Mesenchymal stem cell (in vitro differentiated cells and primary cell): Measurements from ENCODE around the gene JPT1.

ENCODE experiments used
- DNase-seq: peaks from one replicate; pipeline ENCODE4 v3.0.0-alpha.2; 2013
- H2AFZ ChIP-seq: one replicate; pipeline ENCODE4 v1.6.1; 2013; ENCODE audit warnings: low read depth, mild to moderate bottlenecking, control low read depth, inconsistent platforms, low read length, moderate library complexity
- H2AK5ac ChIP-seq: 2 replicates; pipeline ENCODE4 v1.6.1; 2013; ENCODE audit warnings: low read length, moderate library complexity, mild to moderate bottlenecking, inconsistent platforms; ENCODE audit not compliant: severe bottlenecking
- H2BK120ac ChIP-seq: one replicate; pipeline ENCODE4 v1.6.1; 2013; ENCODE audit warnings: low read depth, mild to moderate bottlenecking, inconsistent platforms, low read length, moderate library complexity
- H2BK12ac ChIP-seq, 2 experiments: one replicate each; pipeline ENCODE4 v1.6.1; 2013; ENCODE audit warnings: inconsistent platforms in 2 of 2, low read length in 2 of 2, mild to moderate bottlenecking in 2 of 2, moderate library complexity in 2 of 2, control low read depth in 1 of 2
- H2BK15ac ChIP-seq: one replicate; pipeline ENCODE4 v1.6.1; 2013; ENCODE audit warnings: mild to moderate bottlenecking, low read depth, inconsistent platforms; ENCODE audit not compliant: poor library complexity, severe bottlenecking
- H2BK5ac ChIP-seq: 2 replicates; pipeline ENCODE4 v1.6.1; 2013; ENCODE audit warnings: low read depth, mild to moderate bottlenecking, low read length, control low read depth, inconsistent platforms; ENCODE audit not compliant: poor library complexity, severe bottlenecking
- H3K14ac ChIP-seq, 2 experiments: one replicate each; pipeline ENCODE4 v1.6.1; 2013; ENCODE audit warnings: inconsistent platforms in 2 of 2, low read length in 2 of 2, control low read depth in 1 of 2, mild to moderate bottlenecking in 1 of 2, moderate library complexity in 1 of 2
- H3K18ac ChIP-seq, 2 experiments: one replicate each; pipeline ENCODE4 v1.6.1; 2013; ENCODE audit warnings: inconsistent platforms in 2 of 2, low read length in 2 of 2, control low read depth in 1 of 2, low read depth in 1 of 2, mild to moderate bottlenecking in 1 of 2
- H3K23ac ChIP-seq, 2 experiments: one replicate each; pipeline ENCODE4 v1.6.1; 2013; ENCODE audit warnings: inconsistent platforms in 2 of 2, low read length in 2 of 2, mild to moderate bottlenecking in 2 of 2, moderate library complexity in 2 of 2, control low read depth in 1 of 2
- H3K27ac ChIP-seq: 2 replicates; pipeline ENCODE4 v1.5.1; 2013; ENCODE audit warnings: mild to moderate bottlenecking, moderate library complexity, low read length, control low read depth, inconsistent platforms; ENCODE audit not compliant: poor library complexity, severe bottlenecking
- H3K27me3 ChIP-seq, 2 experiments: 2 replicates each; pipeline versions ENCODE4 v1.6.1 to v1.7.0; 2013; ENCODE audit warnings: low read length in 2 of 2, mild to moderate bottlenecking in 2 of 2, moderate library complexity in 2 of 2, control low read depth in 1 of 2, inconsistent platforms in 1 of 2; ENCODE audit not compliant: control insufficient read depth in 1 of 2, insufficient read depth in 1 of 2
- H3K36me3 ChIP-seq, 2 experiments: 2 replicates each; pipeline versions ENCODE4 v1.6.1 to v1.7.0; 2013; ENCODE audit warnings: low read length in 2 of 2, control low read depth in 1 of 2, inconsistent platforms in 1 of 2, low read depth in 1 of 2, mild to moderate bottlenecking in 1 of 2; ENCODE audit not compliant: insufficient read depth in 2 of 2, control insufficient read depth in 1 of 2
- H3K4ac ChIP-seq, 2 experiments: one replicate each; pipeline ENCODE4 v1.6.1; 2013; ENCODE audit warnings: inconsistent platforms in 2 of 2, low read length in 2 of 2, mild to moderate bottlenecking in 2 of 2, moderate library complexity in 2 of 2, control low read depth in 1 of 2, low read depth in 1 of 2
- H3K4me1 ChIP-seq: 2 replicates; pipeline ENCODE4 v1.6.1; 2013; ENCODE audit warnings: low read depth, low read length, control low read depth; ENCODE audit not compliant: control insufficient read depth, insufficient read depth
- H3K4me2 ChIP-seq: 2 replicates; pipeline ENCODE4 v1.6.1; 2013; ENCODE audit warnings: low read length, mild to moderate bottlenecking, inconsistent platforms; ENCODE audit not compliant: poor library complexity, severe bottlenecking
- H3K4me3 ChIP-seq, 2 experiments: 2 replicates each; pipeline versions ENCODE4 v1.5.1 to v1.7.0; 2013; ENCODE audit warnings: low read length in 2 of 2, mild to moderate bottlenecking in 2 of 2, control low read depth in 1 of 2, low read depth in 1 of 2; ENCODE audit not compliant: insufficient read depth in 1 of 2
- H3K79me1 ChIP-seq: replicated peaks from 2 replicates; pipeline ENCODE4 v1.6.1; 2013; ENCODE audit warnings: mild to moderate bottlenecking, control low read depth, low read length, inconsistent platforms; ENCODE audit not compliant: poor library complexity, severe bottlenecking
- H3K9ac ChIP-seq: 2 replicates; pipeline ENCODE4 v1.7.0; 2013; ENCODE audit warnings: mild to moderate bottlenecking, low read length, moderate library complexity
- H3K9me3 ChIP-seq: 2 replicates; pipeline ENCODE4 v1.7.0; 2013; ENCODE audit warnings: mild to moderate bottlenecking, low read length; ENCODE audit not compliant: control insufficient read depth
- H4K8ac ChIP-seq: one replicate; pipeline ENCODE4 v1.6.1; 2013; ENCODE audit warnings: inconsistent platforms, mild to moderate bottlenecking, low read length, moderate library complexity
- H4K91ac ChIP-seq: one replicate; pipeline ENCODE4 v1.6.1; 2013; ENCODE audit warnings: mild to moderate bottlenecking, low read length, inconsistent platforms
- WGBS: methylation state at CpG from one replicate; pipeline ENCODE4 v1.1.7; 2013; ENCODE audit warnings: mixed read lengths; 5-methylcytosine and 5-hydroxymethylcytosine counted together

JPT1 gene

GRCh38 chr17:75113798-75114551, 40.3 kb downstream of the JPT1 start:
- H2BK120ac ChIP-seq, result no peak overlapping the region
- H3K9me3 ChIP-seq, result no peaks in the 10 kb centered on the region
- H3K79me1 ChIP-seq, result peaks cover 26% of the 10 kb centered on the region
- H3K4ac ChIP-seq, result peak overlapping the region in 1 of 2 experiments; percentile 57
- H2AFZ ChIP-seq, result no peak overlapping the region
- peak overlapping the region; percentile 85 for H3K9ac ChIP-seq
- H3K36me3 ChIP-seq, result peaks cover 4 to 23% of the 10 kb centered on the region in 2 experiments
- no peak overlapping the region for H4K91ac ChIP-seq
- H2BK5ac ChIP-seq, result no peak overlapping the region
- peak; percentile 86 for DNase-seq
- 32% methylated on average over 21 of the region's 22 CpGs for WGBS
- peaks cover 23% of the 10 kb centered on the region for H3K4me1 ChIP-seq
- H2BK15ac ChIP-seq, result no peak overlapping the region
- H3K18ac ChIP-seq, result peak overlapping the region; percentile 52 to 64
- peak overlapping the region; percentile 33 for H3K4me2 ChIP-seq
- H3K27ac ChIP-seq, result no peak overlapping the region
- peak overlapping the region in 1 of 2 experiments; percentile 23 for H3K23ac ChIP-seq
- peak overlapping the region in 1 of 2 experiments; percentile 85 for H3K4me3 ChIP-seq
- H2BK12ac ChIP-seq, result no peak overlapping the region
- peak overlapping the region; percentile 83 for H4K8ac ChIP-seq
- no peak overlapping the region for H3K14ac ChIP-seq
- no peak overlapping the region for H2AK5ac ChIP-seq
- H3K27me3 ChIP-seq, result no peaks in the 10 kb centered on the region

GRCh38 chr17:75111777-75112335, 42.5 kb downstream of the JPT1 start:
- no peak overlapping the region for H3K4me2 ChIP-seq
- H4K8ac ChIP-seq, result no peak overlapping the region
- no peak overlapping the region for H3K14ac ChIP-seq
- no peak overlapping the region for H2BK12ac ChIP-seq
- H3K23ac ChIP-seq, result peak overlapping the region in 1 of 2 experiments; percentile 46
- no peak for DNase-seq
- no peak overlapping the region for H3K9ac ChIP-seq
- H2BK5ac ChIP-seq, result no peak overlapping the region
- no peak overlapping the region for H3K27ac ChIP-seq
- no peak overlapping the region for H3K18ac ChIP-seq
- peaks cover 0 to 15% of the 10 kb centered on the region in 2 experiments for H3K36me3 ChIP-seq
- H2AK5ac ChIP-seq, result no peak overlapping the region
- H4K91ac ChIP-seq, result no peak overlapping the region
- no peak overlapping the region for H2BK15ac ChIP-seq
- peaks cover 18% of the 10 kb centered on the region for H3K79me1 ChIP-seq
- H2AFZ ChIP-seq, result no peak overlapping the region
- H3K4me1 ChIP-seq, result peaks cover 23% of the 10 kb centered on the region
- no peak overlapping the region for H3K4ac ChIP-seq
- H3K27me3 ChIP-seq, result no peaks in the 10 kb centered on the region
- H2BK120ac ChIP-seq, result no peak overlapping the region
- no peaks in the 10 kb centered on the region for H3K9me3 ChIP-seq
- no peak overlapping the region for H3K4me3 ChIP-seq
- WGBS, result 90% methylated on average over 7 of the region's 7 CpGs

DNA sequence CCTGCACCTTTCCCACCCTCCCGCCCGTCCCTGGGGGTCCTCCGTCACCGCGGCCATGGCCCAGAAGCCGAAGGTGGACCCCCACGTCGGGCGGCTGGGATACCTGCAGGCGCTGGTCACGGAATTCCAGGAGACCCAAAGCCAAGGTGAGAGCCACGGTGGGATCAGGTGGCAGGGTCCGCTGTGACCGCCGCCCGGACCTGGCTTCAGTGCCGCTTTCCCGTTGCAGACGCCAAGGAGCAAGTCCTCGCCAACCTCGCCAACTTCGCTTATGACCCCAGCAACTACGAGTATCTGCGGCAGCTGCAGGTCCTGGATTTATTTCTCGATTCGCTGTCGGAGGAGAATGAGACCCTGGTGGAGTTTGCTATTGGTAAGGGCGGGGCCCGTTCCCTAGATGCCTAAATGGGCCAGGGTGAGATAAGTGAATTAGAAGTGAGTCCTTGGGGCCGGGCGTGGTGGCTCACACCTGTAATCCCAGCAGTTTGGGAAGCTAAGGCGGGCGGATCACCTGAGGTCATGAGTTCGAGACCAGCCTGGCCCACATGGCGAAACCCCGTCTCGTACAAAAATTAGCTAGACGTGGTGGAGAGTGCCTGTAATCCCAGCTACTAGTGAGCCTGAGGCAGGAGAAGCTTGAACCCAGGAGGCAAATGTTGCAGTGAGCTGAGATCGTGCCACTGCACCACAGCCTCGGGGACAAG, 43.9 kb downstream of the JPT1 start:
- no peak overlapping the region for H2BK5ac ChIP-seq
- H4K8ac ChIP-seq, result peak overlapping the region; percentile 5
- H2AFZ ChIP-seq, result peak overlapping the region; percentile 72
- no peak overlapping the region for H4K91ac ChIP-seq
- WGBS, result 31% methylated on average over 40 of the region's 40 CpGs
- no peaks in the 10 kb centered on the region for H3K27me3 ChIP-seq
- no peaks in the 10 kb centered on the region for H3K9me3 ChIP-seq
- no peak overlapping the region for H2AK5ac ChIP-seq
- H3K4me2 ChIP-seq, result peak overlapping the region; percentile 98
- no peak overlapping the region for H3K27ac ChIP-seq
- H3K4ac ChIP-seq, result peak overlapping the region; percentile 6 to 74
- no peak overlapping the region for H2BK15ac ChIP-seq
- H3K18ac ChIP-seq, result peak overlapping the region in 1 of 2 experiments; percentile 55
- H2BK12ac ChIP-seq, result peak overlapping the region in 1 of 2 experiments; percentile 64
- H2BK120ac ChIP-seq, result peak overlapping the region; percentile 75
- peaks cover 24% of the 10 kb centered on the region for H3K4me1 ChIP-seq
- peak overlapping the region; percentile 85 for H3K9ac ChIP-seq
- peak overlapping the region in 1 of 2 experiments; percentile 84 for H3K23ac ChIP-seq
- H3K4me3 ChIP-seq, result peak overlapping the region; percentile 66 to 94
- H3K79me1 ChIP-seq, result peaks cover 14% of the 10 kb centered on the region
- peak overlapping the region in 1 of 2 experiments; percentile 89 for H3K14ac ChIP-seq
- H3K36me3 ChIP-seq, result peaks cover 0 to 6% of the 10 kb centered on the region in 2 experiments
- no peak for DNase-seq
